ENCODE measurements around the gene CENPM.

DNA sequence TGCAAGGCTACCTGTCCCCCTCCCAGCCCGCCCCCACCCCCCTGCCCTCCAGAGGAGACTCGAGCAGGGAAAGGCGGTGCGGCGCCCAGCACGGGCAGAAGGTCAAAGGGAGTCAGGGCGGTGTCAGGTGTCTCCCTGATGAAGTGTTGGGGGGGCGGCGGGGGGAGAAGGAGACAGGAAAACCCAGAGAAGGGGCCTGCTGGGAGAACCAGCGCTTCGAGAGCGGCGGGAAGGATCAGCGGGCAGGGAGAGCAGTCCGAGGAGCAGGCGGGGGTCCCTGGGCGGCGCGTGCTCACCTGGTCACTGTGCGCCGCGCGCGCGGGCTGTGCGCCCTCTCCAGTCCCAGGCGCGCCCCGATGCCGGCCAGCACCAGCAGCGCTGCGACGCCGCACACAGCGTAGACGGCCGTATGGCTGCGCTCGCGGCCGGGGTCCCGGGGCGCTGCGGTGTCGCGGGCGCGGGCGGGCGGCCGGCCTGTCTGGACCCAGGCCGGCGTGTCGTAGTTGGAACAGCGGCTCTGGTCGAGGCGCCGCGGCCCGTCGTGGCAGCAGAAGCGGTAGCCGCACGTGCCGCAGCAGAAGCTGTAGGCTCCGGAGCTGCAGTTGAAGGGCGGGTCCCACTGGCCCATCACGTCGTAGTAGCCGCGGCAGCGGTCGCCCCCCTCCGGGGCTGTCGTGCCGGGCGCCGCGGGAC lies 33.0 kb downstream of the CENPM start:
- TF ChIP-seq, protein P1, sequence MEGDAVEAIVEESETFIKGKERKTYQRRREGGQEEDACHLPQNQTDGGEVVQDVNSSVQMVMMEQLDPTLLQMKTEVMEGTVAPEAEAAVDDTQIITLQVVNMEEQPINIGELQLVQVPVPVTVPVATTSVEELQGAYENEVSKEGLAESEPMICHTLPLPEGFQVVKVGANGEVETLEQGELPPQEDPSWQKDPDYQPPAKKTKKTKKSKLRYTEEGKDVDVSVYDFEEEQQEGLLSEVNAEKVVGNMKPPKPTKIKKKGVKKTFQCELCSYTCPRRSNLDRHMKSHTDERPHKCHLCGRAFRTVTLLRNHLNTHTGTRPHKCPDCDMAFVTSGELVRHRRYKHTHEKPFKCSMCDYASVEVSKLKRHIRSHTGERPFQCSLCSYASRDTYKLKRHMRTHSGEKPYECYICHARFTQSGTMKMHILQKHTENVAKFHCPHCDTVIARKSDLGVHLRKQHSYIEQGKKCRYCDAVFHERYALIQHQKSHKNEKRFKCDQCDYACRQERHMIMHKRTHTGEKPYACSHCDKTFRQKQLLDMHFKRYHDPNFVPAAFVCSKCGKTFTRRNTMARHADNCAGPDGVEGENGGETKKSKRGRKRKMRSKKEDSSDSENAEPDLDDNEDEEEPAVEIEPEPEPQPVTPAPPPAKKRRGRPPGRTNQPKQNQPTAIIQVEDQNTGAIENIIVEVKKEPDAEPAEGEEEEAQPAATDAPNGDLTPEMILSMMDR (conservative IDR thresholded peaks at IDR 0.05; ENCODE audit: low read depth, low read length): no peak
- no peak for TF ChIP-seq EZH2phosphoT487 (IDR thresholded peaks at IDR 0.05; ENCODE audit: borderline replicate concordance, low read length)

Measured in PC-3 (cell line).